ENCODE measurements around the gene MAGI1.

GRCh38 chr3:65595222-65596028 is 443.3 kb downstream of the MAGI1 start:
- TF ChIP-seq GATA2 (IDR thresholded peaks at IDR 0.05; ENCODE audit: low read depth, low read length) (no peak), GATA3 (IDR thresholded peaks at IDR 0.05; ENCODE audit: low read depth, low read length) (no peak)

Measured in SH-SY5Y (cell line).